ENCODE results near the gene SLC12A8.
A peak's percentile ranks its signal among the peaks of the same experiment; 100 is the strongest.

SLC12A8 gene

GRCh38 chr3:125080077-125080476 lies 132.5 kb downstream of the SLC12A8 start:
- no peak for DNase-seq (ENCODE audit: low spot score)
- Histone ChIP-seq H2AK5ac (ENCODE audit: low read depth, low read length) (no peak overlapping the region), H4K91ac (ENCODE audit: low read depth, low read length, poor library complexity) (no peak overlapping the region), H3K4me3 (ENCODE audit: low read length in 2 of 2) (no peak overlapping the region), H3K23ac (ENCODE audit: low read depth, low read length, poor library complexity) (no peak overlapping the region), H2BK5ac (ENCODE audit: low read length) (no peak overlapping the region), H3K14ac (ENCODE audit: low read length) (no peak overlapping the region), H3K27me3 (ENCODE audit: control insufficient read depth in 3 of 3, insufficient read depth in 3 of 3, low read depth in 1 of 3, low read length in 3 of 3) (no peaks in the 10 kb centered on the region), H3K18ac (ENCODE audit: low read length) (no peak overlapping the region), H3K4me2 (ENCODE audit: insufficient read depth, low read length, poor library complexity, severe bottlenecking) (no peak overlapping the region), H3K79me1 (ENCODE audit: low read depth, low read length) (no peaks in the 10 kb centered on the region), H3K4ac (ENCODE audit: low read length) (no peak overlapping the region), H3K36me3 (replicated peaks in 1 of 2; ENCODE audit: control insufficient read depth in 2 of 2, insufficient read depth in 2 of 2, low read length in 2 of 2) (peaks cover 0 to 22% of the 10 kb centered on the region in 2 donors), H3K9me3 (replicated peaks in 1 of 2; ENCODE audit: control insufficient read depth in 2 of 2, insufficient read depth in 1 of 2, low read depth in 1 of 2, low read length in 2 of 2) (no peaks in the 10 kb centered on the region), H3K27ac (replicated peaks; ENCODE audit: low read length) (no peak overlapping the region), H4K8ac (ENCODE audit: low read depth, low read length) (no peak overlapping the region), H2BK12ac (ENCODE audit: low read length) (no peak overlapping the region), H2BK15ac (ENCODE audit: low read length) (no peak overlapping the region), H2AFZ (ENCODE audit: low read length) (no peak overlapping the region), H2BK120ac (ENCODE audit: low read depth, low read length) (no peak overlapping the region), H3K9ac (ENCODE audit: low read depth, low read length, poor library complexity) (no peak overlapping the region), H3K4me1 (ENCODE audit: control insufficient read depth in 2 of 2, insufficient read depth in 1 of 2, low read depth in 1 of 2, low read length in 2 of 2) (peaks cover 2% of the 10 kb centered on the region in 2 donors)
- no CpG with 5 or more reads among the region's 1 CpG for WGBS, 2 donors (ENCODE audit: extremely low coverage in 2 of 2, insufficient read length in 2 of 2, insufficient replicate concordance in 1 of 2)

- H3K14ac ChIP-seq (ENCODE audit: low read length): no peak overlapping the region
- no peak overlapping the region for H4K91ac ChIP-seq (ENCODE audit: low read depth, low read length, poor library complexity)
- no peak for DNase-seq (ENCODE audit: low spot score)
- no peak overlapping the region for H2AK5ac ChIP-seq (ENCODE audit: low read depth, low read length)
- no peaks in the 10 kb centered on the region for H3K79me1 ChIP-seq (ENCODE audit: low read depth, low read length)
- no peaks in the 10 kb centered on the region for H3K9me3 ChIP-seq (replicated peaks in 1 of 2; ENCODE audit: control insufficient read depth in 2 of 2, insufficient read depth in 1 of 2, low read depth in 1 of 2, low read length in 2 of 2)
- H3K4me2 ChIP-seq (ENCODE audit: insufficient read depth, low read length, poor library complexity, severe bottlenecking): no peak overlapping the region
- H2BK120ac ChIP-seq (ENCODE audit: low read depth, low read length): no peak overlapping the region
- H2BK12ac ChIP-seq (ENCODE audit: low read length): no peak overlapping the region
- H3K23ac ChIP-seq (ENCODE audit: low read depth, low read length, poor library complexity): no peak overlapping the region
- no peak overlapping the region for H2BK15ac ChIP-seq (ENCODE audit: low read length)
- no peaks in the 10 kb centered on the region for H3K27me3 ChIP-seq (ENCODE audit: control insufficient read depth in 3 of 3, insufficient read depth in 3 of 3, low read depth in 1 of 3, low read length in 3 of 3)
- no peak overlapping the region for H3K18ac ChIP-seq (ENCODE audit: low read length)
- H2AFZ ChIP-seq (ENCODE audit: low read length): no peak overlapping the region
- peaks cover 0 to 22% of the 10 kb centered on the region in 2 donors for H3K36me3 ChIP-seq (replicated peaks in 1 of 2; ENCODE audit: control insufficient read depth in 2 of 2, insufficient read depth in 2 of 2, low read length in 2 of 2)
- no peak overlapping the region for H3K4ac ChIP-seq (ENCODE audit: low read length)
- no peak overlapping the region for H2BK5ac ChIP-seq (ENCODE audit: low read length)
- no peak overlapping the region for H3K27ac ChIP-seq (replicated peaks; ENCODE audit: low read length)
- H3K4me1 ChIP-seq (ENCODE audit: control insufficient read depth in 2 of 2, insufficient read depth in 1 of 2, low read depth in 1 of 2, low read length in 2 of 2): peaks cover 2% of the 10 kb centered on the region in 2 donors
- H3K4me3 ChIP-seq (ENCODE audit: low read length in 2 of 2): no peak overlapping the region
- no peak overlapping the region for H3K9ac ChIP-seq (ENCODE audit: low read depth, low read length, poor library complexity)
- no peak overlapping the region for H4K8ac ChIP-seq (ENCODE audit: low read depth, low read length)
- WGBS, 2 donors (ENCODE audit: extremely low coverage in 2 of 2, insufficient read length in 2 of 2, insufficient replicate concordance in 1 of 2): no CpG with 5 or more reads among the region's 1 CpG
Measured at GRCh38 chr3:125079675-125080045, 132.9 kb downstream of the SLC12A8 start.

- Histone ChIP-seq H2AK5ac (ENCODE audit: low read depth, low read length) (no peak overlapping the region), H3K27ac (replicated peaks; ENCODE audit: low read length) (no peak overlapping the region), H3K4me2 (ENCODE audit: insufficient read depth, low read length, poor library complexity, severe bottlenecking) (no peak overlapping the region), H3K14ac (ENCODE audit: low read length) (no peak overlapping the region), H4K8ac (ENCODE audit: low read depth, low read length) (no peak overlapping the region), H2AFZ (ENCODE audit: low read length) (no peak overlapping the region), H3K27me3 (ENCODE audit: control insufficient read depth in 3 of 3, insufficient read depth in 3 of 3, low read depth in 1 of 3, low read length in 3 of 3) (no peaks in the 10 kb centered on the region), H3K36me3 (replicated peaks in 1 of 2; ENCODE audit: control insufficient read depth in 2 of 2, insufficient read depth in 2 of 2, low read length in 2 of 2) (peaks cover 0 to 22% of the 10 kb centered on the region in 2 donors), H2BK120ac (ENCODE audit: low read depth, low read length) (no peak overlapping the region), H3K4ac (ENCODE audit: low read length) (no peak overlapping the region), H3K79me1 (ENCODE audit: low read depth, low read length) (no peaks in the 10 kb centered on the region), H3K4me3 (ENCODE audit: low read length in 2 of 2) (no peak overlapping the region), H3K23ac (ENCODE audit: low read depth, low read length, poor library complexity) (no peak overlapping the region), H2BK5ac (ENCODE audit: low read length) (no peak overlapping the region), H2BK12ac (ENCODE audit: low read length) (no peak overlapping the region), H4K91ac (ENCODE audit: low read depth, low read length, poor library complexity) (no peak overlapping the region), H2BK15ac (ENCODE audit: low read length) (no peak overlapping the region), H3K4me1 (ENCODE audit: control insufficient read depth in 2 of 2, insufficient read depth in 1 of 2, low read depth in 1 of 2, low read length in 2 of 2) (peaks cover 2% of the 10 kb centered on the region in 2 donors), H3K18ac (ENCODE audit: low read length) (no peak overlapping the region), H3K9ac (ENCODE audit: low read depth, low read length, poor library complexity) (no peak overlapping the region), H3K9me3 (replicated peaks in 1 of 2; ENCODE audit: control insufficient read depth in 2 of 2, insufficient read depth in 1 of 2, low read depth in 1 of 2, low read length in 2 of 2) (no peaks in the 10 kb centered on the region)
- DNase-seq (ENCODE audit: low spot score): no peak
- WGBS, 2 donors (ENCODE audit: extremely low coverage in 2 of 2, insufficient read length in 2 of 2, insufficient replicate concordance in 1 of 2): no CpG with 5 or more reads among the region's 6 CpGs
Measured at GRCh38 chr3:125078951-125079674, 133.4 kb downstream of the SLC12A8 start.

GRCh38 chr3:125077864-125078263 lies 134.7 kb downstream of the SLC12A8 start:
- peaks cover 0 to 11% of the 10 kb centered on the region in 2 donors for H3K36me3 ChIP-seq (replicated peaks in 1 of 2; ENCODE audit: control insufficient read depth in 2 of 2, insufficient read depth in 2 of 2, low read length in 2 of 2)
- H3K4me3 ChIP-seq (ENCODE audit: low read length in 2 of 2): no peak overlapping the region
- no peak overlapping the region for H3K27ac ChIP-seq (replicated peaks; ENCODE audit: low read length)
- no peak overlapping the region for H2BK5ac ChIP-seq (ENCODE audit: low read length)
- H2BK12ac ChIP-seq (ENCODE audit: low read length): no peak overlapping the region
- no peak overlapping the region for H3K4ac ChIP-seq (ENCODE audit: low read length)
- no peak overlapping the region for H2AFZ ChIP-seq (ENCODE audit: low read length)
- H3K4me1 ChIP-seq (ENCODE audit: control insufficient read depth in 2 of 2, insufficient read depth in 1 of 2, low read depth in 1 of 2, low read length in 2 of 2): peaks cover 2% of the 10 kb centered on the region in 2 donors
- WGBS, 2 donors (ENCODE audit: extremely low coverage in 2 of 2, insufficient read length in 2 of 2, insufficient replicate concordance in 1 of 2): no CpG with 5 or more reads among the region's 3 CpGs
- H2AK5ac ChIP-seq (ENCODE audit: low read depth, low read length): no peak overlapping the region
- no peaks in the 10 kb centered on the region for H3K27me3 ChIP-seq (ENCODE audit: control insufficient read depth in 3 of 3, insufficient read depth in 3 of 3, low read depth in 1 of 3, low read length in 3 of 3)
- H3K23ac ChIP-seq (ENCODE audit: low read depth, low read length, poor library complexity): no peak overlapping the region
- no peaks in the 10 kb centered on the region for H3K9me3 ChIP-seq (replicated peaks in 1 of 2; ENCODE audit: control insufficient read depth in 2 of 2, insufficient read depth in 1 of 2, low read depth in 1 of 2, low read length in 2 of 2)
- DNase-seq (ENCODE audit: low spot score): no peak
- H3K9ac ChIP-seq (ENCODE audit: low read depth, low read length, poor library complexity): no peak overlapping the region
- H2BK120ac ChIP-seq (ENCODE audit: low read depth, low read length): no peak overlapping the region
- peak overlapping the region; percentile 65 for H3K14ac ChIP-seq (ENCODE audit: low read length)
- H3K4me2 ChIP-seq (ENCODE audit: insufficient read depth, low read length, poor library complexity, severe bottlenecking): no peak overlapping the region
- peak overlapping the region; percentile 48 for H3K18ac ChIP-seq (ENCODE audit: low read length)
- no peak overlapping the region for H2BK15ac ChIP-seq (ENCODE audit: low read length)
- H4K8ac ChIP-seq (ENCODE audit: low read depth, low read length): no peak overlapping the region
- no peak overlapping the region for H4K91ac ChIP-seq (ENCODE audit: low read depth, low read length, poor library complexity)
- H3K79me1 ChIP-seq (ENCODE audit: low read depth, low read length): no peaks in the 10 kb centered on the region

All from neuronal stem cell (in vitro differentiated cells).